A673 (cell line): ENCODE measurements around the gene MYRIP. TPM values are rescaled to one million over a fixed set of nuclear protein-coding genes. Genes with fewer than 3 reads are reported as not detected.

Experiments used
- BruUV-seq: library from RNA; stranded (reverse); fragments of 400-500 nt; replicated peaks from 2 replicates; lab custom pipeline; 2021; lab: Mats Ljungman, UMichigan
- CTCF ChIA-PET: fragments of 300-600 bp; sonication (Branson Sonifier 250); formaldehyde crosslinking; loops from one replicate; lab custom pipeline; 2022; ENCODE audit warnings: antibody characterized with exemption; lab: Charles Lee
- POLR2A ChIA-PET: fragments of 300-600 bp; sonication (Branson Sonifier 250); formaldehyde crosslinking; loops from one replicate; lab custom pipeline; 2022; ENCODE audit warnings: antibody characterized with exemption; ENCODE audit not compliant: low non-redundant PET; lab: Charles Lee
- DNase-seq: peaks from one replicate; pipeline ENCODE4 v3.0.0-alpha.2; 2015; ENCODE audit warnings: low spot score
- H3K27ac ChIP-seq: fragments of 200-600 bp; sonication (generic); 2 replicates; pipeline ENCODE4 v1.5.1; 2016; ENCODE audit warnings: mixed run types, low read depth, mild to moderate bottlenecking, mixed read lengths, antibody characterized with exemption, low read length; ENCODE audit not compliant: poor library complexity, severe bottlenecking
- H3K27me3 ChIP-seq: fragments of 200-600 bp; sonication (generic); replicated peaks from 2 replicates; pipeline ENCODE4 v1.6.1; 2017; ENCODE audit warnings: mixed run types, low read depth, mild to moderate bottlenecking, mixed read lengths, antibody characterized with exemption, low read length; ENCODE audit not compliant: insufficient read depth, poor library complexity
- H3K36me3 ChIP-seq: fragments of 200-600 bp; sonication (generic); 2 replicates; pipeline ENCODE4 v1.6.1; 2016; ENCODE audit warnings: mixed run types, mild to moderate bottlenecking, mixed read lengths, antibody characterized with exemption, low read length; ENCODE audit not compliant: insufficient read depth, poor library complexity, severe bottlenecking
- H3K4me1 ChIP-seq: fragments of 200-600 bp; sonication (generic); 2 replicates; pipeline ENCODE4 v1.6.1; 2017; ENCODE audit warnings: mixed run types, mild to moderate bottlenecking, mixed read lengths, antibody characterized with exemption, low read length; ENCODE audit not compliant: insufficient read depth, poor library complexity, severe bottlenecking
- H3K4me3 ChIP-seq: fragments of 200-600 bp; sonication (generic); 2 replicates; pipeline ENCODE4 v1.5.1; 2016; ENCODE audit warnings: low read depth, mixed run types, mild to moderate bottlenecking, mixed read lengths, low read length; ENCODE audit not compliant: poor library complexity, severe bottlenecking
- H3K9me3 ChIP-seq: fragments of 200-600 bp; sonication (generic); 2 replicates; pipeline ENCODE4 v1.6.1; 2016; ENCODE audit warnings: mixed run types, low read depth, mild to moderate bottlenecking, mixed read lengths, antibody characterized with exemption, low read length; ENCODE audit not compliant: poor library complexity, severe bottlenecking
- CTCF ChIP-seq: fragments of 300-800, 200-600 bp; sonication (generic); conservative IDR thresholded peaks from 2 replicates; pipeline ENCODE4 v1.5.1; 2017; ENCODE audit warnings: low read depth, mild to moderate bottlenecking, antibody characterized with exemption, low read length, moderate library complexity, mixed read lengths
- EZH2 ChIP-seq: fragments of 200-600 bp; sonication (generic); IDR thresholded peaks from 2 replicates; pipeline ENCODE4 v1.6.1; 2017; ENCODE audit warnings: borderline replicate concordance, low read depth, mild to moderate bottlenecking, mixed read lengths, antibody characterized with exemption, low read length; ENCODE audit not compliant: poor library complexity, severe bottlenecking
- intact Hi-C: fragments of 100-400 bp; cut with micrococcal nuclease; formaldehyde crosslinking; loops from one replicate; pipeline ENCODE4 v1.10.0; 2022; ENCODE audit not compliant: unreplicated experiment
- total RNA-seq: library from RNA; stranded (reverse); gene quantifications from 2 replicates; pipeline ENCODE4 v1.2.3, GENCODE V29; 2021

The MYRIP gene
- total RNA-seq, 1 experiment from 2014 or later = not detected

- BruUV-seq = no TSS peak
- no peaks in the 10 kb centered on the region for H3K36me3 ChIP-seq
- POLR2A ChIA-PET = no interaction called here
Observed at GRCh38 chr3:39869890-39870289, 60.5 kb downstream of the MYRIP start.

DNA sequence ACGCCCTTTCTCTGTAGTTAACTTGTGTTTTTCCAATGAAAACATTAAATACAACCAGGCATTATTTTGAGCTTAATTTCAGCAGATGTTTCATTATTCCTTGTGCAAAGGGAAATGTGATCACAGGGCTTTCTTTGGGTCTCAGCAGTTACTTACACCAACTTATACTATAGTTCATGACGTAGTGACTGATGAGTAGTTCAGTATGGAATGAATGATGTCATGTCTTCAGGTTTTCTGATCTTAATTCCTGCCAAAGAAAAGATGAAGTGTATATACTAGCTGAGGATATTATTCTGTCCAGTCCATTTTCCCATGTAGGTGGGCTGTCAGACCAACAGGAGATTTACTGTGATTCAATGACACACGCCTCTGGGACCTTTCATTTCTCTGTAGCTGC lies 61.3 kb downstream of the MYRIP start:
- no peaks in the 10 kb centered on the region for H3K4me1 ChIP-seq
- ChIA-PET CTCF (no interaction called here), POLR2A (no interaction called here)
- no peaks in the 10 kb centered on the region for H3K9me3 ChIP-seq
- no peaks in the 10 kb centered on the region for H3K36me3 ChIP-seq
- no peak for DNase-seq
- BruUV-seq = no TSS peak
- H3K27me3 ChIP-seq = no peaks in the 10 kb centered on the region
- TF ChIP-seq EZH2 (no peak), CTCF (no peak)
- intact Hi-C loops = no loop called here
- no peak overlapping the region for H3K4me3 ChIP-seq
- H3K27ac ChIP-seq = no peak overlapping the region

More at GRCh38 chr3:39869890-39870289, 60.5 kb downstream of the MYRIP start:
- no peak for DNase-seq
- H3K27me3 ChIP-seq = no peaks in the 10 kb centered on the region
- intact Hi-C loops = no loop called here
- H3K4me1 ChIP-seq = no peaks in the 10 kb centered on the region
- CTCF ChIA-PET = no interaction called here
- no peaks in the 10 kb centered on the region for H3K9me3 ChIP-seq
- H3K27ac ChIP-seq = no peak overlapping the region
- H3K4me3 ChIP-seq = no peak overlapping the region
- TF ChIP-seq CTCF (no peak), EZH2 (no peak)

DNA sequence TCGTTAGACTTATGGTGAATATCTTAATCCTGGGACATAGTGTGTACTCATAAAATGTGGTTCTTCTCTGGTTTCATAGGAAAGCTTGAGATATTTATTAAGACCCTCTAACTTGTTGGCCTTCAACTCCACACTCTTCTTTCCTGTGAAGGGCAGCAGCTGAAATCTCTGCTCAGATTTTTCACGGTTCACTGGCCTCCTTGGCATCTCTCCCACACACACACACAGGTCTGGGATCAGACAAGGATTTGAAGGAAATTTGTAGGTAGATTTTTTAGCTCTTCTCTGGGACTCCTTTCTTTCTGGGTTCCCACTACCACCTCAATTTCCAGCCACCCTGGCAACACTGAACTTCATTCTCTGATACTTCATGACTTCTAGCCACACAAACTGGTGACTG lies 70.2 kb downstream of the MYRIP start:
- H3K36me3 ChIP-seq = no peaks in the 10 kb centered on the region
- ChIA-PET POLR2A (no interaction called here), CTCF (no interaction called here)
- no TSS peak for BruUV-seq
- H3K27me3 ChIP-seq = no peaks in the 10 kb centered on the region
- TF ChIP-seq EZH2 = no peak
- no peak for TF ChIP-seq CTCF
- no peak overlapping the region for H3K4me3 ChIP-seq
- H3K9me3 ChIP-seq = no peaks in the 10 kb centered on the region
- DNase-seq = no peak
- no peak overlapping the region for H3K27ac ChIP-seq
- intact Hi-C loops = no loop called here
- H3K4me1 ChIP-seq = no peaks in the 10 kb centered on the region
